ENCODE results near the gene GDPD3. TPM values are rescaled to one million over a fixed set of nuclear protein-coding genes. Genes with fewer than 3 reads are reported as not detected.
A peak's percentile ranks its signal among the peaks of the same experiment; 100 is the strongest.

Gene GDPD3, protein sequence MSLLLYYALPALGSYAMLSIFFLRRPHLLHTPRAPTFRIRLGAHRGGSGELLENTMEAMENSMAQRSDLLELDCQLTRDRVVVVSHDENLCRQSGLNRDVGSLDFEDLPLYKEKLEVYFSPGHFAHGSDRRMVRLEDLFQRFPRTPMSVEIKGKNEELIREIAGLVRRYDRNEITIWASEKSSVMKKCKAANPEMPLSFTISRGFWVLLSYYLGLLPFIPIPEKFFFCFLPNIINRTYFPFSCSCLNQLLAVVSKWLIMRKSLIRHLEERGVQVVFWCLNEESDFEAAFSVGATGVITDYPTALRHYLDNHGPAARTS
- total RNA-seq (2013) = 4.0 TPM
- polyA plus RNA-seq (1 to 10 TPM in 1 of 3 donors, not detected in 2; 9.6 TPM), polyA minus RNA-seq (0.69 and 1.1 TPM in 2 replicates), total RNA-seq (0.46 to 1.8 (median 1.1) reads per million in 11 experiments)

DNA sequence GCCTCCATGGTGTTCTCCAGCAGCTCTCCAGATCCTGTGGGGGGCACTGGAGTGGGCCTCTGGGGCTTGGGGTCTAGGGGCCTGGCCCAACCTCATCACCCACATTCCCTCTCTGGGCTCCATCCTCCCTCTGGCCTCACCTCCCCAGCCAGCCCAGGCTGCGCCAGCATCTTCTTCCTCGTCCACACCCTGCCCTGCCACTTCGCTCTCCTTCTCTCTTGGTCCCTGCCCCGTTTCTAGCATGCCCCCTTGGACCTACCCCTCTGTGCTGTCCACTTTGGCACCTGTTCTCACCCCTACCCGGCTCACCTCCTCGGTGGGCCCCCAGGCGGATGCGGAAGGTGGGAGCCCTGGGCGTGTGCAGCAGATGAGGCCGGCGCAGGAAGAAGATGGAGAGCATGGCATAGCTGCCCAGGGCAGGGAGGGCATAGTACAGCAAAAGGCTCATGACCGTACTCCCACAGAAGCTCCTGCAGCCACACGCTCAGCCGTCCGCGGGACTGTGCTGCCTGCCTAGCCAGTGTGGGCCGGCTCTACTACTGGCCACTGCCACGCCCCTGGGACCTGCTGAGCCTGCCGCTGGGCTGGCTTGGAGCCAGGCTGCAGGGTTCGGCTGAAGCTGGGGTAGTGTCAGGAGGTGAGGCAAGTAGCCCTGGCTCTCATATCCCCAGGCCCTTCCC lies at the start of gene GDPD3:
Gene GDPD3 (minus strand): TSS at position 507 of the 680 bp plus-strand sequence. CDS start 59 bp downstream, at position 448.
- no peaks in the 10 kb centered on the region for H3K4me1 ChIP-seq (ENCODE audit: control insufficient read depth in 1 of 2, insufficient read depth in 2 of 2, low read length in 2 of 2)
- TF ChIP-seq, protein P1, sequence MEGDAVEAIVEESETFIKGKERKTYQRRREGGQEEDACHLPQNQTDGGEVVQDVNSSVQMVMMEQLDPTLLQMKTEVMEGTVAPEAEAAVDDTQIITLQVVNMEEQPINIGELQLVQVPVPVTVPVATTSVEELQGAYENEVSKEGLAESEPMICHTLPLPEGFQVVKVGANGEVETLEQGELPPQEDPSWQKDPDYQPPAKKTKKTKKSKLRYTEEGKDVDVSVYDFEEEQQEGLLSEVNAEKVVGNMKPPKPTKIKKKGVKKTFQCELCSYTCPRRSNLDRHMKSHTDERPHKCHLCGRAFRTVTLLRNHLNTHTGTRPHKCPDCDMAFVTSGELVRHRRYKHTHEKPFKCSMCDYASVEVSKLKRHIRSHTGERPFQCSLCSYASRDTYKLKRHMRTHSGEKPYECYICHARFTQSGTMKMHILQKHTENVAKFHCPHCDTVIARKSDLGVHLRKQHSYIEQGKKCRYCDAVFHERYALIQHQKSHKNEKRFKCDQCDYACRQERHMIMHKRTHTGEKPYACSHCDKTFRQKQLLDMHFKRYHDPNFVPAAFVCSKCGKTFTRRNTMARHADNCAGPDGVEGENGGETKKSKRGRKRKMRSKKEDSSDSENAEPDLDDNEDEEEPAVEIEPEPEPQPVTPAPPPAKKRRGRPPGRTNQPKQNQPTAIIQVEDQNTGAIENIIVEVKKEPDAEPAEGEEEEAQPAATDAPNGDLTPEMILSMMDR (IDR thresholded peaks at IDR 0.05) = peak; percentile 24
- no peaks in the 10 kb centered on the region for H3K27me3 ChIP-seq (ENCODE audit: control insufficient read depth in 2 of 2, insufficient read depth in 2 of 2, low read length in 2 of 2)
- no peaks in the 10 kb centered on the region for H3K9me3 ChIP-seq (replicated peaks in 1 of 2; ENCODE audit: control insufficient read depth in 1 of 2, insufficient read depth in 1 of 2, low read length in 2 of 2)
- peaks cover 0 to 1% (median 0%) of the 10 kb centered on the region in 3 donors for H3K27me3 Mint-ChIP-seq (ENCODE audit: low read depth in 3 of 3)
- H3K36me3 Mint-ChIP-seq = peaks cover 49 to 90% of the 10 kb centered on the region in 2 donors
- H3K4me2 ChIP-seq (replicated peaks; ENCODE audit: extremely low read depth, low read length, poor library complexity, severe bottlenecking) = no peak within 1 kb of the TSS
- H4K20me1 ChIP-seq (ENCODE audit: insufficient read depth, low read length) = no peaks in the 10 kb centered on the region
- no peaks in the 10 kb centered on the region for H3K79me2 ChIP-seq (ENCODE audit: insufficient read depth, low read length)
- H2AFZ ChIP-seq (ENCODE audit: insufficient read depth, low read depth, low read length, poor library complexity, severe bottlenecking) = no peak within 1 kb of the TSS
- peak within 1 kb of the TSS in 1 of 2 donors; percentile 20 for H3K27ac ChIP-seq (ENCODE audit: low read depth in 1 of 2, low read length in 2 of 2)
- H3K4me1 Mint-ChIP-seq = peaks cover 7% of the 10 kb centered on the region
- DNase-seq = no peak
- intact Hi-C loops (cut with micrococcal nuclease) = no loop called here
- peaks cover 38 to 64% of the 10 kb centered on the region in 2 donors for H3K36me3 ChIP-seq (replicated peaks in 1 of 2; ENCODE audit: control insufficient read depth in 1 of 2, insufficient read depth in 2 of 2, low read length in 2 of 2)
- no peak within 1 kb of the TSS for H3K9ac ChIP-seq (ENCODE audit: insufficient read depth, low read length, poor library complexity, severe bottlenecking)
- WGBS (ENCODE audit: insufficient coverage) = 90% methylated on average over 17 of the region's 20 CpGs
- H3K27ac Mint-ChIP-seq = peak within 1 kb of the TSS in 1 of 7 donors; percentile 58
- peaks cover 0 to 5% (median 0%) of the 10 kb centered on the region in 7 donors for H3K9me3 Mint-ChIP-seq
- no peak within 1 kb of the TSS for H3K4me3 Mint-ChIP-seq
- no peak within 1 kb of the TSS for H3K4me3 ChIP-seq (replicated peaks in 1 of 3; ENCODE audit: low read depth in 2 of 3, low read length in 3 of 3)

DNA sequence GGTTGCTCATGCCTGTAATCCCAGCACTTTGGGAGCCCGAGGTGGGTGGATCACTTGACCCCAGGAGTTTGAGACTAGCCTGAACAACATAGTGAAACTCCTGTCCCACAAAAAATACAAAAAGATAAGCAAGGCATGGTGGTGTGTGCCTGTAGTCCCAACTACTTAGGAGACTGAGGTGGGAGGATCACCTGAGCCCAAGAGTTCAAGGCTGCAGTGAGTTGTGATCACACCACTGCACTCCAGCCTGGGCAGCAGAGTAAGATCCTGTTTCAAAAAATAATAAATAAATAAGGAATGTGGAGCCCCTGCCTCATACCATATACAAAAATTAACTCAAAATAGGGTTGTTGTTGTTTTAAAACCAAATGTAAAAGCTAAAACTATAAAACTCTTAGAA lies 43.9 kb upstream of the GDPD3 start:
- no CpG with 5 or more reads among the region's 1 CpG for WGBS (ENCODE audit: insufficient coverage)
- H3K4me2 ChIP-seq (replicated peaks; ENCODE audit: extremely low read depth, low read length, poor library complexity, severe bottlenecking) = no peak overlapping the region
- Mint-ChIP-seq H3K27ac (no peak overlapping the region), H3K36me3 (no peaks in the 10 kb centered on the region), H3K4me1 (peaks cover 12% of the 10 kb centered on the region), H3K9me3 (peaks cover 0 to 3% (median 3%) of the 10 kb centered on the region in 7 donors), H3K4me3 (no peak overlapping the region), H3K27me3 (ENCODE audit: low read depth in 3 of 3) (peaks cover 2 to 4% (median 3%) of the 10 kb centered on the region in 3 donors)
- H3K36me3 ChIP-seq (replicated peaks in 1 of 2; ENCODE audit: control insufficient read depth in 1 of 2, insufficient read depth in 2 of 2, low read length in 2 of 2) = no peaks in the 10 kb centered on the region
- DNase-seq = no peak
- H4K20me1 ChIP-seq (ENCODE audit: insufficient read depth, low read length) = no peaks in the 10 kb centered on the region
- H2AFZ ChIP-seq (ENCODE audit: insufficient read depth, low read depth, low read length, poor library complexity, severe bottlenecking) = no peak overlapping the region
- TF ChIP-seq, protein P1 (IDR thresholded peaks at IDR 0.05) = no peak
- H3K9ac ChIP-seq (ENCODE audit: insufficient read depth, low read length, poor library complexity, severe bottlenecking) = no peak overlapping the region
- H3K9me3 ChIP-seq (replicated peaks in 1 of 2; ENCODE audit: control insufficient read depth in 1 of 2, insufficient read depth in 1 of 2, low read length in 2 of 2) = no peaks in the 10 kb centered on the region
- H3K27me3 ChIP-seq (ENCODE audit: control insufficient read depth in 2 of 2, insufficient read depth in 2 of 2, low read length in 2 of 2) = no peaks in the 10 kb centered on the region
- H3K27ac ChIP-seq (ENCODE audit: low read depth in 1 of 2, low read length in 2 of 2) = no peak overlapping the region
- peaks cover 2 to 5% of the 10 kb centered on the region in 2 donors for H3K4me1 ChIP-seq (ENCODE audit: control insufficient read depth in 1 of 2, insufficient read depth in 2 of 2, low read length in 2 of 2)
- intact Hi-C loops (cut with micrococcal nuclease) = no loop called here
- no peaks in the 10 kb centered on the region for H3K79me2 ChIP-seq (ENCODE audit: insufficient read depth, low read length)
- H3K4me3 ChIP-seq (replicated peaks in 1 of 3; ENCODE audit: low read depth in 2 of 3, low read length in 3 of 3) = no peak overlapping the region
